ENCODE data around the gene CHST14. TPM values are rescaled to one million over a fixed set of nuclear protein-coding genes. Genes with fewer than 3 reads are reported as not detected.

The CHST14 gene
- total RNA-seq, 3 donors from 2014 or later (not counting 1 experiment from before 2014, with no cell fraction given): 9.8 to 16.7 (median 12.9) TPM

GRCh38 chr15:40467261-40467615 is 3.5 kb upstream of the CHST14 start:
- intact Hi-C loops (cut with micrococcal nuclease): no loop called here
- peak overlapping the region; percentile 28 for H3K4me3 Mint-ChIP-seq
- peak overlapping the region; percentile 41 to 62 for H3K27ac Mint-ChIP-seq

GRCh38 chr15:40468898-40469331 is 1.9 kb upstream of the CHST14 start:
- Histone ChIP-seq H3K4me1 (ENCODE audit: control insufficient read depth, insufficient read depth, low read length) (peaks cover 21% of the 10 kb centered on the region), H3K27ac (ENCODE audit: low read length) (no peak overlapping the region), H3K36me3 (ENCODE audit: control insufficient read depth, insufficient read depth, low read length) (peaks cover 23% of the 10 kb centered on the region), H3K4me3 (ENCODE audit: low read length) (no peak overlapping the region), H3K27me3 (ENCODE audit: control insufficient read depth, insufficient read depth, low read length) (no peaks in the 10 kb centered on the region), H3K9me3 (ENCODE audit: control insufficient read depth, insufficient read depth, low read length) (no peaks in the 10 kb centered on the region)
- Mint-ChIP-seq H3K27ac (peak overlapping the region; percentile 35 to 58), H3K4me1 (peaks cover 7 to 14% of the 10 kb centered on the region in 2 donors), H3K27me3 (ENCODE audit: low read depth in 2 of 2) (no peaks in the 10 kb centered on the region), H3K9me3 (no peaks in the 10 kb centered on the region), H3K36me3 (no peaks in the 10 kb centered on the region), H3K4me3 (no peak overlapping the region)
- DNase-seq (peak in 1 of 2 donors; percentile 23), ATAC-seq (no peak)
- 95% methylated on average over 3 of the region's 4 CpGs for WGBS (ENCODE audit: insufficient coverage)
- no peak for TF ChIP-seq CTCF (IDR thresholded peaks at IDR 0.05)
- intact Hi-C loops (cut with micrococcal nuclease): no loop called here

More at GRCh38 chr15:40467261-40467615, 3.5 kb upstream of the CHST14 start:
- TF ChIP-seq CTCF (IDR thresholded peaks at IDR 0.05): no peak
- no peaks in the 10 kb centered on the region for H3K9me3 ChIP-seq (ENCODE audit: control insufficient read depth, insufficient read depth, low read length)
- no peak overlapping the region for H3K4me3 ChIP-seq (ENCODE audit: low read length)
- H3K27ac ChIP-seq (ENCODE audit: low read length): no peak overlapping the region
- Mint-ChIP-seq H3K36me3 (no peaks in the 10 kb centered on the region), H3K27me3 (ENCODE audit: low read depth in 2 of 2) (no peaks in the 10 kb centered on the region), H3K9me3 (no peaks in the 10 kb centered on the region), H3K4me1 (peaks cover 7 to 9% of the 10 kb centered on the region in 2 donors)
- DNase-seq (no peak), ATAC-seq (no peak)
- peaks cover 34% of the 10 kb centered on the region for H3K36me3 ChIP-seq (ENCODE audit: control insufficient read depth, insufficient read depth, low read length)
- H3K4me1 ChIP-seq (ENCODE audit: control insufficient read depth, insufficient read depth, low read length): peaks cover 15% of the 10 kb centered on the region
- no peaks in the 10 kb centered on the region for H3K27me3 ChIP-seq (ENCODE audit: control insufficient read depth, insufficient read depth, low read length)

GRCh38 chr15:40469776-40470390 is 901 bp upstream of the CHST14 start:
- peaks cover 16% of the 10 kb centered on the region for H3K36me3 ChIP-seq (ENCODE audit: control insufficient read depth, insufficient read depth, low read length)
- no peaks in the 10 kb centered on the region for H3K36me3 Mint-ChIP-seq
- 95% methylated on average over 7 of the region's 7 CpGs for WGBS (ENCODE audit: insufficient coverage)
- ATAC-seq (no peak), DNase-seq (peak in 1 of 2 donors; percentile 20)
- peaks cover 7 to 14% of the 10 kb centered on the region in 2 donors for H3K4me1 Mint-ChIP-seq
- H3K4me1 ChIP-seq (ENCODE audit: control insufficient read depth, insufficient read depth, low read length): peaks cover 21% of the 10 kb centered on the region
- H3K27me3 Mint-ChIP-seq (ENCODE audit: low read depth in 2 of 2): no peaks in the 10 kb centered on the region
- peak overlapping the region; percentile 64 for H3K4me3 Mint-ChIP-seq
- no peak overlapping the region for H3K4me3 ChIP-seq (ENCODE audit: low read length)
- intact Hi-C loops (cut with micrococcal nuclease): loop anchor here (2.0 kb wide), 1 partner anchor 15 kb away; no protein-coding TSS in a partner anchor
- no peak for TF ChIP-seq CTCF (IDR thresholded peaks at IDR 0.05)
- peak overlapping the region; percentile 82 for H3K27ac ChIP-seq (ENCODE audit: low read length)
- H3K27ac Mint-ChIP-seq: peak overlapping the region; percentile 35 to 58
- H3K9me3 ChIP-seq (ENCODE audit: control insufficient read depth, insufficient read depth, low read length): no peaks in the 10 kb centered on the region
- H3K27me3 ChIP-seq (ENCODE audit: control insufficient read depth, insufficient read depth, low read length): no peaks in the 10 kb centered on the region
- no peaks in the 10 kb centered on the region for H3K9me3 Mint-ChIP-seq

Data from natural killer cell (primary cell).